Right atrium auricular region (tissue), 2 donors: Measurements from ENCODE around the gene PRIMA1. TPM values are rescaled to one million over a fixed set of nuclear protein-coding genes. Genes with fewer than 3 reads are reported as not detected.

Experiments
- DNase-seq: peaks from one replicate; pipeline ENCODE4 v3.0.0-alpha.2; 2019; ENCODE audit warnings: low spot score
- H3K27ac ChIP-seq, 2 donors: fragments of 200-600 bp; sonication (generic); 1 replicate in 1 of 2; 2 replicates in 1 of 2; pipeline ENCODE4 v1.5.1; 2016 to 2019
- H3K27me3 ChIP-seq, 2 donors: fragments of 200-600 bp; sonication (generic); one replicate each; pipeline versions ENCODE4 v1.5.1 to v1.6.0; 2017 to 2019
- H3K36me3 ChIP-seq: fragments of 200-600 bp; sonication (generic); one replicate; pipeline ENCODE4 v1.5.1; 2016
- H3K4me1 ChIP-seq, 2 donors: fragments of 200-600 bp; sonication (generic); one replicate each; pipeline versions ENCODE4 v1.5.1 to v1.6.0; 2017 to 2019
- H3K4me3 ChIP-seq, 2 donors: fragments of 200-600 bp; sonication (generic); 1 replicate in 1 of 2; 2 replicates in 1 of 2; pipeline ENCODE4 v1.5.1; 2017 to 2019; ENCODE audit warnings: mild to moderate bottlenecking in 1 of 2, moderate library complexity in 1 of 2
- H3K9me3 ChIP-seq, 2 donors: fragments of 200-600 bp; sonication (generic); one replicate each; pipeline ENCODE4 v1.5.1; 2019
- total RNA-seq, 2 donors: library from RNA; depleted of rRNA; stranded (reverse); fragments of >200 nt; gene quantifications; one replicate each; pipeline ENCODE4 v1.1.0, GENCODE V29; 2016
- TF ChIP-seq, protein P1 (sequence below), 2 donors: fragments of 200-600 bp; sonication (generic); IDR thresholded peaks; one replicate each; pipeline ENCODE4 v1.5.1; 2019; ENCODE audit warnings: antibody characterized with exemption in 2 of 2

Gene PRIMA1
- total RNA-seq, 2 donors from 2014 or later: 2.2 to 4.1 TPM

DNA sequence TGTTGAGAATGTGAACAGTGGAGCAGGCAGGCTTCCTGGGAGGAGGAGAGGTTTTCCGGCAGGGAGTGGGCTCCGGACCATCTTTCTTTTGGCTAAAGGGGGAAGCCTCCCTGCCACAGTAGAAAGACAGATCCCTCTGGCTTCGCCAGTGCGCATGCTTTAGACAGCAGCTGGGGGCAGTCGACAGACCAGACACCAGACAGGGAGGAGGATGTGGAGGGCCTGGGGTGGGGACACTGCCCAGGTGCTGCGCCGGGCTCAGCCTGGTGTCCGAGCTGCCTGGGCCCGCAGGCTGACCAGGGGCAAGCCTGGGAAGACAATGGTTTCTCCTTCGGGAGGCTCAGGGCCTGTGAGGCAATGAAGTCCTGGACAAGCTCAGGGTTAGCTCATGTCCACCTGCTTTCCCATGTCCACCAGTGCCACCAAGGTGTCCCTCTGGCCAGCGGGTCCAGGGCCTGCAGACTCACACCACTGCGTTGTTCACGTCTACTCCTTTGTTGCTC is 67.3 kb downstream of the PRIMA1 start:
- no peak for DNase-seq
- TF ChIP-seq, protein P1, sequence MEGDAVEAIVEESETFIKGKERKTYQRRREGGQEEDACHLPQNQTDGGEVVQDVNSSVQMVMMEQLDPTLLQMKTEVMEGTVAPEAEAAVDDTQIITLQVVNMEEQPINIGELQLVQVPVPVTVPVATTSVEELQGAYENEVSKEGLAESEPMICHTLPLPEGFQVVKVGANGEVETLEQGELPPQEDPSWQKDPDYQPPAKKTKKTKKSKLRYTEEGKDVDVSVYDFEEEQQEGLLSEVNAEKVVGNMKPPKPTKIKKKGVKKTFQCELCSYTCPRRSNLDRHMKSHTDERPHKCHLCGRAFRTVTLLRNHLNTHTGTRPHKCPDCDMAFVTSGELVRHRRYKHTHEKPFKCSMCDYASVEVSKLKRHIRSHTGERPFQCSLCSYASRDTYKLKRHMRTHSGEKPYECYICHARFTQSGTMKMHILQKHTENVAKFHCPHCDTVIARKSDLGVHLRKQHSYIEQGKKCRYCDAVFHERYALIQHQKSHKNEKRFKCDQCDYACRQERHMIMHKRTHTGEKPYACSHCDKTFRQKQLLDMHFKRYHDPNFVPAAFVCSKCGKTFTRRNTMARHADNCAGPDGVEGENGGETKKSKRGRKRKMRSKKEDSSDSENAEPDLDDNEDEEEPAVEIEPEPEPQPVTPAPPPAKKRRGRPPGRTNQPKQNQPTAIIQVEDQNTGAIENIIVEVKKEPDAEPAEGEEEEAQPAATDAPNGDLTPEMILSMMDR (IDR thresholded peaks at IDR 0.05): no peak
- H3K36me3 ChIP-seq: no peaks in the 10 kb centered on the region

DNA sequence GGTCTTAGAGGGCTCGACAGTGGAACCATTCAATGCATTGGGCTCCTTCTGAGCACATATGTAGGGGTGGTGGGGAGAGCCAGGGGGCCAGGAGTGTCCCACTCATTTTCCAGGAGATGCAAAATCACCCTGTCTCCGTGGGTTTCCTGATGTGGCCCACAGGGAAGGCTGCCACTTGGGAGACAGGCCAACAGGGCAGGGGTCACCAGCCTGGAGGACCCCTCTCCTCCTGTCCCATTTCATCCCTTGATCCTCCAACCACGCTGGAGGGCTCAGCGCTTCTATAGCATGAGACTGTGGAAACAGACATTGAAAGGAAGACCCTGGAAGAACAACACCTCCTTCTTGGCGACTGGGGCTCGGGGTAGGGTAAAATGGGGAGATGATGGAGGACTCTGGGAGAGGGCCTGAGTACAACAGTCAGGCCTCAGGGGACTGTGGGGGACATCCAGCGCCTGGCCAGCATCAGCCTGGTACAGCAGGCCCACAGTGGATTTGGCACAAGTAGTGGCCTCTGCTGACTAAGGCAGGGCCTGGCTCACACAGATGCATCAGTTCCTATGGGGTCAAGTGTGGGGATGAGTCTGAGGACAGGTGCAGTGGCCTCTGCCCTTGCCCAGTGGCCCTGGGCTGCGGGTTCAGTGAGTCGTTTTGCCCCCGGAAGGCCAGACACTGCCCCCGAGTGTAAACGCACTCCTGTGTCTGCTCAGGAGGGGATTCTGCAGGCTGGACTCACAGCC is 68.0 kb downstream of the PRIMA1 start:
- H3K9me3 ChIP-seq: no peaks in the 10 kb centered on the region
- no peak for DNase-seq
- TF ChIP-seq, protein P1 (IDR thresholded peaks at IDR 0.05): no peak
- no peaks in the 10 kb centered on the region for H3K36me3 ChIP-seq
- H3K4me1 ChIP-seq: no peaks in the 10 kb centered on the region
- H3K4me3 ChIP-seq: no peak overlapping the region
- H3K27me3 ChIP-seq: no peaks in the 10 kb centered on the region
- no peak overlapping the region for H3K27ac ChIP-seq

More for the DNA sequence above, 67.3 kb downstream of the PRIMA1 start:
- Histone ChIP-seq H3K27ac (no peak overlapping the region), H3K9me3 (no peaks in the 10 kb centered on the region), H3K4me3 (no peak overlapping the region), H3K4me1 (no peaks in the 10 kb centered on the region), H3K27me3 (no peaks in the 10 kb centered on the region)

DNA sequence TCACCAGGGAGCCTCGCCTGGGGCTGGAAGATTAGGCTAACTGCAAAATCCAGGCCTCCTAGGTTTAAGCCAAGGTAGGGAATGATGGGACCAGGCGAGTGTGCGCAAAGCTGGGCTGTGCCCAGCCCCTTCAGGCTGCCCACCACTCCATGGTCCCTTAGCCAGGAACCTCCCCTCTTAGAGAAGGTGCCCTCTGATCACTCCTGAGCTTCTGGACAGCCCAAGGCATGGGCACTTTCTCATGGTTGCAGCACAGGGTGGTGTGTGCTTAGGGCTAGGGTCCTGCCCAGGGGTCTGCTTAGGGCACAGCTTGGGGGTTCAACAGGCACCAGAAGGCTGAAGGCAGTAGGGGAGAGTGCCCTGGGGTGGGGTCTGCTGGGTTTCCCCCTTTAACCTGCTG is 69.0 kb downstream of the PRIMA1 start:
- H3K27ac ChIP-seq: no peak overlapping the region
- DNase-seq: peak; percentile 23
- H3K4me1 ChIP-seq: no peaks in the 10 kb centered on the region
- H3K36me3 ChIP-seq: no peaks in the 10 kb centered on the region
- no peak overlapping the region for H3K4me3 ChIP-seq
- H3K9me3 ChIP-seq: no peaks in the 10 kb centered on the region
- TF ChIP-seq, protein P1 (IDR thresholded peaks at IDR 0.05): no peak
- no peaks in the 10 kb centered on the region for H3K27me3 ChIP-seq

DNA sequence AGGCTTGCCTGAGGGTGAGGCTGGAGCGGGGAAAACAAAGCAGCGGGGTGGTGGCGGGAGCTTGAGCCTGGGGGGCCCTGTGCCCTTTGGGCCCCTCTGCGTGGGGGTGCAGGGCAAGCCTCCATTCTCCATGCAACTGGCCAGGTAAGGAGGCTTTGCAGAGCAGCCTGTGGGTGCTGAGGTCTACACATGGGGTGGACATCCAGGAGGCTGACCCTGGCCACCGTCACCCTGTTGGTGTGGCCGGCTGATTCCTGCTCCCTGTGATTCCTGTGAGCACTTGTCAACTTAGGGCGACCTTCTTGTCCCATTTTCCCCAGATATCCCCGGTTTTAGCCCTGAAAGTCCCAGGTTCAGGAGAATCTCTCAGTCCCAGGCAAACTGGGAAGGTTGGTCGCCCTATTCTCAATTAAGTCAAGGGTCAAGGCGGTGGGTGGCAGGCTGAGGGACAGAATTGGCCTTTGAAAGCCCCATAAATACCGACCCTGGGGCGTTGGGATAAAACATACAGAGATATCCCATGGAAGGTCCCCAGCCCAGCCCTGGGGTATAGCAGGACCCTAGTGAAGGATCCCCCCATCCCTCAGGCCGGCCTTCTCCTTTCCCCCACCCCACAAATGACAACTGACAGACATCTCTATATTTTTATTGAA is 70.5 kb downstream of the PRIMA1 start:
- DNase-seq: peak; percentile 53
- TF ChIP-seq, protein P1 (IDR thresholded peaks at IDR 0.05): no peak
- no peaks in the 10 kb centered on the region for H3K27me3 ChIP-seq

DNA sequence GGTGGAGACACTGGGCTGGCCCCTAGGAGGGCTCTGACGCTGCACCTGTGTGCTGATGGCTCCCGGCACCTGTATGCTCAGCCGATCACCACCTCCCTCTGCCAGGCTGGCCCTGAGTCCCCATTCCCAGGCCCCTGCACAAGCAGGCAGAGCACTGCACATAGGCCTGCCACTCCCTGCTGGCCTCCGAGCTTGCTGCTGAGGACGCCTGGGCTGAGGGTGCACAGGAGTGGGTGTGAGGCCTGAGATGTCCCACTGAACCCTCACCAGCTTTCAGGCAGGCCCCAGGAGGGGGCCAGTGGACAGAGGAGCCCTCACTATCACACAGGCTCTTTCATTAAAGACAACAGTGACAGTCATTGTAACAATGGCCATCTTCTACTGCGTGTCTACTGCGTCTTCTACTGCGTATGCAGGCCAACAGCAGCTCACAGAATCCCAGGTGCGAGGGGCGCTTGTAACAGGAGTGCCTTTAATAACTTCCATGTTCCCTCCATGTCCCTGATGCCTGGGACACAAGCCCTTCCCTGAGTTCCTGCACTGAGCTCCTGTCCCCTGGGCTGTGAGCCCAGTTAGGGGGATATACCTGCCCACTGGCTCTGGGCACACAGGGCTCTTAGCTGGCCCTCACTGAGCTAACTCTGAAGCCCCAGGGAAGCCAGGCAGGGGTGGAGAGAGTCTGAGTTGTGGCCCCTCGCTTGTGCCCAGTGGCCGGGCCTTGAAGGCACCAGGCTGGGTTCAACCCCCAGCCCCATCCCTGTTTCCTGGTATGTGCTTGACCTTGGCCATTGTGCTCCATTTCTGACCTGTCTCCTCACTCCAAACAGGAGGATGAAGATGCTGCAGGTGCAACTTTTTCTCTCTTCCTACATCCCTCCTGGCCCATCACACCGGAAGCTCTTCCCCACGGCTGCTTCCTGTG is 71.3 kb downstream of the PRIMA1 start:
- H3K4me3 ChIP-seq: no peak overlapping the region
- TF ChIP-seq, protein P1 (IDR thresholded peaks at IDR 0.05): no peak
- peak; percentile 43 for DNase-seq
- H3K9me3 ChIP-seq: no peaks in the 10 kb centered on the region
- H3K36me3 ChIP-seq: no peaks in the 10 kb centered on the region
- no peak overlapping the region for H3K27ac ChIP-seq
- H3K4me1 ChIP-seq: no peaks in the 10 kb centered on the region
- no peaks in the 10 kb centered on the region for H3K27me3 ChIP-seq

More for the DNA sequence above, 70.5 kb downstream of the PRIMA1 start:
- H3K4me3 ChIP-seq: no peak overlapping the region
- no peaks in the 10 kb centered on the region for H3K4me1 ChIP-seq
- H3K27ac ChIP-seq: no peak overlapping the region
- no peaks in the 10 kb centered on the region for H3K36me3 ChIP-seq
- H3K9me3 ChIP-seq: no peaks in the 10 kb centered on the region
